Measurements from ENCODE around the gene SRRT.

SRRT gene

DNA sequence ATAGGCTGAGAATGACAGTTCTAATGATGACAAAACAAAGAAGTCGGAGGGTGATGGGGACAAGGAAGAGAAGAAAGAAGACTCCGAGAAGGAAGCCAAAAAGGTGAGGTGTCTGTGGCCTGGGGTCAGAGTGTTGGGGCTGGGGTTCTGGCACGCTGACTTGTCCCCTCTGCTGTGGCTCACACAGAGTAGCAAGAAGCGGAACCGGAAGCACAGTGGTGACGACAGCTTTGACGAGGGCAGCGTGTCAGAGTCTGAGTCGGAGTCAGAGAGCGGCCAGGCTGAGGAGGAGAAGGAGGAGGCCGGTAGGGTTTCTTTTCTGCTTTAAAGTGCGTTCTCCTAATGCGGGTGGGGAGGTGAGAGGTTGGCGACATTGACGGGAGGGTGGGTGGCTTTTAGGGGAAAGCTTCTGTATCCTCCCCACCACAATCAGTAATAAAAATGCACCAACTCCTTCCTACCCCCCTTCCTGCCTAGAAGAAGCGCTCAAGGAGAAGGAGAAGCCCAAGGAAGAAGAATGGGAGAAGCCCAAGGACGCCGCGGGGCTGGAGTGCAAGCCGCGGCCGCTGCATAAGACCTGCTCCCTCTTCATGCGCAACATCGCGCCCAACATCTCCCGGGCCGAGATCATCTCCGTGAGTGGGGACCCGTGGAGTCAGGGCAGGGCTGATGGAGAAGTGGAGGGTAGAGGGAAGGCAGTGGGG, 10.0 kb downstream of the SRRT start:
- ChIA-PET POLR2A (ENCODE audit: low non-redundant PET) (no interaction called here), CTCF (no interaction called here)
- peak overlapping the region; percentile 93 for H3K27ac ChIP-seq
- DNase-seq (ENCODE audit: low spot score), result no peak
- no peak for TF ChIP-seq CTCF (conservative IDR thresholded peaks at IDR 0.05; ENCODE audit: low read depth)

DNA sequence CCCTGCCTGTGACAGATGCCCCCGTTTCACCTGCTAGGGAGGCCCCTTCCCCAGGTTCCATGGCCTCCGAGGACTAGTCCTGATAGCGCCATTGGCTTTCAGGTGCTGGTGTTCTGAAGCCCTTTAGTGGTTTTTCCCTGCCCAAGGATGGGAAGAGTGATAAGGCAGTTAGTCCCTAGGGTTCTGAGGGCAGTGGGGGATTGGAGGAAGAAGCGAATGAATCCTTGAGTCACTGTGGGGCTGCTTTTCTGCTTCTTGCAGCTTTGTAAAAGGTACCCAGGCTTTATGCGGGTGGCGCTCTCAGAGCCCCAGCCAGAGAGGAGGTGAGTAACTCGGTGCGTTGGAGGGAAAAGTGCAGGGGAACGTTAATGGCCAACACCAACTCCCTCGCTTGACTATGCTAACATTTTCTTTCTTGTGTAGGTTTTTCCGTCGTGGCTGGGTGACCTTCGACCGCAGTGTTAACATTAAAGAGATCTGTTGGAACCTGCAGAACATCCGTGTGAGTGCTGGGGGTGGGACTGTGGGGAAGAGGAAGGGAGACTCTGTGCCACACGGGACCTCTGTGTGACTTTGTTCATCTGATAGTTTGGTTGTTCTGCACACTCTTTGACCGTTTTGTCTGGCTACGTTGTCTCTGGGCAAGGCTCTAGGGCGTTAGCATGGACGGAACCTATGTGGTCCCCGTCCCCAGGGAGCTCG, 10.7 kb downstream of the SRRT start:
- no peak for DNase-seq (ENCODE audit: low spot score)
- H3K27ac ChIP-seq, result peak overlapping the region; percentile 93
- no peak for TF ChIP-seq CTCF (conservative IDR thresholded peaks at IDR 0.05; ENCODE audit: low read depth)
- ChIA-PET POLR2A (ENCODE audit: low non-redundant PET) (interaction anchor here (1.5 kb wide), 1 partner anchor 11 kb away, joined by 4 read pairs; the partner anchor contains the start of gene SRRT), CTCF (no interaction called here)

DNA sequence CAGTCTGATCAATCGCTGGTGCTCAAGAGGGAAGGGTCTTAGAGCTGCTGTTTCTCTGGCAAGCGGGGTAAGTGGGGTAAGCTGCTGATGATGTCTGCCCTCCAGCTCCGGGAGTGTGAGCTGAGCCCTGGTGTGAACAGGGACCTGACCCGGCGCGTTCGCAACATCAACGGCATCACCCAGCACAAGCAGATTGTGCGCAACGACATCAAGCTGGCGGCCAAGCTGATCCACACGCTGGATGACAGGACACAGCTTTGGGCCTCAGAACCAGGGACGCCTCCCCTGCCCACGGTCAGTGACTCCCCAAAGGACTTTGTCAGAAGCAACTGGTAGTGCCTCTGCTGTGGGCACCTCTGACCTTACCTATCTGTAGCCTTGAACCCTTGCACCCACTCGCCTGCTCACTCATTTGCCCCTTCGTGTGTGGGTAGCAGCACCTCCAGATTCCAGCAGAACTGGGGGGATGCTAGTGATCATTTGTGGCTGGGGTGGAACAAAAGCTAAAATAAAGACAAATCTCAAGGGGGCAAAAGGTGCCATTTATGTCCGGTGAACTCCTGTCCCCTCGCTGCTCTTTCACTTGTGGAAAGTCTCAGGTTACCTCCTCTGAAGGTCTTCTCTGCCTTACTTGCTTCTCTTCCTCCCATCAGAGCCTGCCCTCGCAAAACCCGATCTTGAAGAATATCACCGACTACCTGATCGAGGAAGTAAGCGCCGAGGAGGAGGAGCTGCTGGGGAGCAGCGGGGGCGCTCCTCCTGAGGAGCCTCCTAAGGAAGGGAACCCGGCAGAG, 11.4 kb downstream of the SRRT start:
- H3K27ac ChIP-seq, result peak overlapping the region; percentile 93
- ChIA-PET CTCF (interaction anchor here (0.7 kb wide), 1 partner anchor 63 kb away, joined by 3 read pairs; the partner anchor contains the start of gene MUC3A), POLR2A (ENCODE audit: low non-redundant PET) (interaction anchor here (1.5 kb wide), 1 partner anchor 12 kb away, joined by 4 read pairs; the partner anchor contains the start of gene SRRT)
- no peak for DNase-seq (ENCODE audit: low spot score)
- no peak for TF ChIP-seq CTCF (conservative IDR thresholded peaks at IDR 0.05; ENCODE audit: low read depth)

- ChIA-PET CTCF (interaction anchor here (0.7 kb wide), 1 partner anchor 63 kb away, joined by 3 read pairs; the partner anchor contains the start of gene MUC3A), POLR2A (ENCODE audit: low non-redundant PET) (interaction anchor here (0.6 to 1.5 kb wide), 2 partner anchors 12 to 105 kb away, joined by 3 to 4 read pairs; partner anchors contain the start of gene SRRT)
Observed at GRCh38 chr7:100886936-100887515, 12.1 kb downstream of the SRRT start.

DNA sequence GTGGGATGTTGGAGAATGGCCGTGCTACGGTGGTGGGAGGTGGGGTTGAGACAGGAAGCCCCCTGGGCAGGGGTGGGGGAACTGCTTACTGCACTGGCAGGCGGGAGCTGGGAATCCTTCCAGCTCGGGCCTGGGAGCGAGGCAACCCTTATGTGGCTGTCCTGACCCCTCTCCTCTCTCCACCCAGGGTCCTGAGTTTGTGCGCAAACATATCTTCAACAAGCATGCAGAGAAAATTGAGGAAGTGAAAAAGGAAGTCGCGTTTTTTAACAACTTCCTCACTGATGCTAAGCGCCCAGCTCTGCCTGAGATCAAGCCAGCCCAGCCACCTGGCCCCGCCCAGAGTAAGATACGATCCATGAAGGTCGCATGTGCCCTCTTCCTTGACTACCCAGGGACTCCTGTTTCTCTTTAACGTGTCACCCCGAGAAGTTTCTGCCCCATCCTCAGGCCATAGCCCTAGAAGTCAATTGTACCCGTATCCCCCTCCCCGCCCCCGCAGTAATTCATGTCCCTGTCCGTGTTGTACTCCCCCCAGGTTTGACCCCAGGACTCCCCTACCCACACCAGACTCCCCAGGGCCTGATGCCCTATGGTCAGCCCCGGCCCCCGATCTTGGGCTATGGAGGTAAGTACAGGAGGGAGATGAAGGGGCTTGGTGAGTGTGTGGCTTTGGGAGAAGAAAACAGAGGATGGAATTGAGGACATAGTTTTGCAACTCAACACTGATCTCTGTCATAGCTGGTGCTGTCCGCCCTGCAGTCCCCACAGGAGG, 12.8 kb downstream of the SRRT start:
- no peak for DNase-seq (ENCODE audit: low spot score)
- ChIA-PET POLR2A (ENCODE audit: low non-redundant PET) (interaction anchor here (0.6 kb wide), 1 partner anchor 106 kb away, joined by 3 read pairs; no protein-coding TSS in a partner anchor), CTCF (interaction anchor here (0.6 kb wide), 1 partner anchor 219 kb away, joined by 3 read pairs; no protein-coding TSS in a partner anchor)

More at GRCh38 chr7:100886936-100887515, 12.1 kb downstream of the SRRT start:
- TF ChIP-seq CTCF (conservative IDR thresholded peaks at IDR 0.05; ENCODE audit: low read depth), result no peak
- no peak for DNase-seq (ENCODE audit: low spot score)
- peak overlapping the region; percentile 93 for H3K27ac ChIP-seq

More for the DNA sequence above, 12.8 kb downstream of the SRRT start:
- H3K27ac ChIP-seq, result peak overlapping the region; percentile 93
- TF ChIP-seq CTCF (conservative IDR thresholded peaks at IDR 0.05; ENCODE audit: low read depth), result no peak

Data from RWPE1 (cell line).